Smooth muscle cell (in vitro differentiated cells): Measurements from ENCODE around the gene TRPT1. TPM values are rescaled to one million over a fixed set of nuclear protein-coding genes. Genes with fewer than 3 reads are reported as not detected.

Experiments used
- DNase-seq: peaks from one replicate; lab custom pipeline; 2025; ENCODE audit not compliant: unreplicated experiment; lab: John Stamatoyannopoulos, UW
- H2AFZ ChIP-seq: fragments of 200-600 bp; sonication (generic); 2 replicates; pipeline ENCODE4 v1.6.0; 2016; ENCODE audit warnings: antibody characterized with exemption, low read depth, mild to moderate bottlenecking
- H3F3A ChIP-seq: fragments of 200-600 bp; sonication (generic); 2 replicates; pipeline ENCODE4 v1.6.0; 2017; ENCODE audit warnings: antibody characterized with exemption, low read depth
- H3K27ac ChIP-seq: fragments of 200-600 bp; sonication (generic); 2 replicates; pipeline ENCODE4 v1.5.1; 2016; ENCODE audit warnings: low read depth, mild to moderate bottlenecking
- H3K27me3 ChIP-seq: fragments of 200-600 bp; sonication (generic); 2 replicates; pipeline ENCODE4 v1.6.1; 2016; ENCODE audit warnings: low read depth, mild to moderate bottlenecking
- H3K36me3 ChIP-seq: fragments of 200-600 bp; sonication (generic); 2 replicates; pipeline ENCODE4 v1.5.1; 2016; ENCODE audit warnings: low read depth
- H3K4me1 ChIP-seq: fragments of 200-600 bp; sonication (generic); 2 replicates; pipeline ENCODE4 v1.5.1; 2016; ENCODE audit warnings: low read depth
- H3K4me2 ChIP-seq: fragments of 200-600 bp; sonication (generic); 2 replicates; pipeline ENCODE4 v1.6.0; 2016; ENCODE audit warnings: mild to moderate bottlenecking
- H3K4me3 ChIP-seq: fragments of 200-600 bp; sonication (generic); 2 replicates; pipeline ENCODE4 v1.5.1; 2016; ENCODE audit warnings: mild to moderate bottlenecking
- H3K79me2 ChIP-seq: fragments of 200-600 bp; sonication (generic); 2 replicates; pipeline ENCODE4 v1.6.0; 2016; ENCODE audit warnings: low read depth, mild to moderate bottlenecking
- H3K9ac ChIP-seq: fragments of 200-600 bp; sonication (generic); 2 replicates; pipeline ENCODE4 v1.6.0; 2016; ENCODE audit warnings: low read depth
- H3K9me3 ChIP-seq: fragments of 200-600 bp; sonication (generic); replicated peaks from 2 replicates; pipeline ENCODE4 v1.5.1; 2016; ENCODE audit warnings: low read depth
- H4K20me1 ChIP-seq: fragments of 200-600 bp; sonication (generic); 2 replicates; pipeline ENCODE4 v1.6.0; 2016; ENCODE audit warnings: low read depth
- WGBS: methylation state at CpG from one replicate; pipeline ENCODE4 v1.1.7; 2016; ENCODE audit warnings: low lambda C conversion rate; 5-methylcytosine and 5-hydroxymethylcytosine counted together
- polyA plus RNA-seq: library from polyadenylated mRNA; unstranded; fragments of >200 nt; fragmentation: Nextera tagmentation; extraction: Ambion mirVana; gene quantifications from 2 replicates; pipeline ENCODE4 v1.2.1, GENCODE V29; 2016
- total RNA-seq: library from RNA; depleted of rRNA; stranded (reverse); fragments of >200 nt; gene quantifications from 2 replicates; pipeline ENCODE4 v1.2.3, GENCODE V29; 2014
- TF ChIP-seq, protein P1 (sequence below): fragments of 200-600 bp; sonication (generic); IDR thresholded peaks from 2 replicates; pipeline ENCODE4 v1.5.1; 2017; ENCODE audit warnings: borderline replicate concordance, mild to moderate bottlenecking, antibody characterized with exemption; ENCODE audit not compliant: insufficient read depth, poor library complexity, severe bottlenecking

The TRPT1 gene
- total and polyA plus RNA-seq, 2 experiments from 2014 or later, result 52.6 to 65.6 TPM

DNA sequence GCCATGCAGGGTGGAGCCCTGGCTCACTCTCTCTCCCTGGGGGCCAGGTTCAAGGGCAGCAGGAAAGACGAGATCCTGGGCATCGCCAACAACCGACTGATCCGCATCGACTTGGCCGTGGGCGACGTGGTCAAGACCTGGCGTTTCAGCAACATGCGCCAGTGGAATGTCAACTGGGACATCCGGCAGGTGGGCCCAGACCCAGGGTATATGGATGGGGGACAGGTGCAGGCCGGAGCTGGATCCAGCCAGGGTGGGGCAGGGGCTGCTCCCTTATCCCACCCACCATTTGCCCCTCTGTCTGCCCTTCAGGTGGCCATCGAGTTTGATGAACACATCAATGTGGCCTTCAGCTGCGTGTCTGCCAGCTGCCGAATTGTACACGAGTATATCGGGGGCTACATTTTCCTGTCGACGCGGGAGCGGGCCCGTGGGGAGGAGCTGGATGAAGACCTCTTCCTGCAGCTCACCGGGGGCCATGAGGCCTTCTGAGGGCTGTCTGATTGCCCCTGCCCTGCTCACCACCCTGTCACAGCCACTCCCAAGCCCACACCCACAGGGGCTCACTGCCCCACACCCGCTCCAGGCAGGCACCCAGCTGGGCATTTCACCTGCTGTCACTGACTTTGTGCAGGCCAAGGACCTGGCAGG, 2.9 kb downstream of the TRPT1 start:
- WGBS, result 97% methylated on average over 23 of the region's 24 CpGs
- TF ChIP-seq, protein P1, sequence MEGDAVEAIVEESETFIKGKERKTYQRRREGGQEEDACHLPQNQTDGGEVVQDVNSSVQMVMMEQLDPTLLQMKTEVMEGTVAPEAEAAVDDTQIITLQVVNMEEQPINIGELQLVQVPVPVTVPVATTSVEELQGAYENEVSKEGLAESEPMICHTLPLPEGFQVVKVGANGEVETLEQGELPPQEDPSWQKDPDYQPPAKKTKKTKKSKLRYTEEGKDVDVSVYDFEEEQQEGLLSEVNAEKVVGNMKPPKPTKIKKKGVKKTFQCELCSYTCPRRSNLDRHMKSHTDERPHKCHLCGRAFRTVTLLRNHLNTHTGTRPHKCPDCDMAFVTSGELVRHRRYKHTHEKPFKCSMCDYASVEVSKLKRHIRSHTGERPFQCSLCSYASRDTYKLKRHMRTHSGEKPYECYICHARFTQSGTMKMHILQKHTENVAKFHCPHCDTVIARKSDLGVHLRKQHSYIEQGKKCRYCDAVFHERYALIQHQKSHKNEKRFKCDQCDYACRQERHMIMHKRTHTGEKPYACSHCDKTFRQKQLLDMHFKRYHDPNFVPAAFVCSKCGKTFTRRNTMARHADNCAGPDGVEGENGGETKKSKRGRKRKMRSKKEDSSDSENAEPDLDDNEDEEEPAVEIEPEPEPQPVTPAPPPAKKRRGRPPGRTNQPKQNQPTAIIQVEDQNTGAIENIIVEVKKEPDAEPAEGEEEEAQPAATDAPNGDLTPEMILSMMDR, result no peak

GRCh38 chr11:64222651-64223000, 3.4 kb downstream of the TRPT1 start:
- H3F3A ChIP-seq, result no peaks in the 10 kb centered on the region
- no peaks in the 10 kb centered on the region for H3K9me3 ChIP-seq
- no peak overlapping the region for H3K4me2 ChIP-seq
- TF ChIP-seq, protein P1, result no peak
- H3K4me1 ChIP-seq, result peaks cover 10% of the 10 kb centered on the region
- no peaks in the 10 kb centered on the region for H4K20me1 ChIP-seq
- no peak overlapping the region for H2AFZ ChIP-seq
- H3K4me3 ChIP-seq, result no peak overlapping the region
- H3K9ac ChIP-seq, result no peak overlapping the region
- no peak for DNase-seq
- no peak overlapping the region for H3K27ac ChIP-seq
- H3K79me2 ChIP-seq, result peaks cover 15% of the 10 kb centered on the region
- whole genome bisulfite sequencing, result 94% methylated on average over 9 of the region's 9 CpGs
- H3K27me3 ChIP-seq, result no peaks in the 10 kb centered on the region
- no peaks in the 10 kb centered on the region for H3K36me3 ChIP-seq

More for the DNA sequence above, 2.9 kb downstream of the TRPT1 start:
- Histone ChIP-seq H3K9me3 (no peaks in the 10 kb centered on the region), H3K27me3 (no peaks in the 10 kb centered on the region), H3K36me3 (no peaks in the 10 kb centered on the region), H3K27ac (no peak overlapping the region), H3K4me1 (peaks cover 10% of the 10 kb centered on the region), H3F3A (no peaks in the 10 kb centered on the region), H3K4me2 (no peak overlapping the region), H3K9ac (no peak overlapping the region), H3K79me2 (peaks cover 16% of the 10 kb centered on the region), H2AFZ (no peak overlapping the region), H4K20me1 (no peaks in the 10 kb centered on the region), H3K4me3 (no peak overlapping the region)
- no peak for DNase-seq

DNA sequence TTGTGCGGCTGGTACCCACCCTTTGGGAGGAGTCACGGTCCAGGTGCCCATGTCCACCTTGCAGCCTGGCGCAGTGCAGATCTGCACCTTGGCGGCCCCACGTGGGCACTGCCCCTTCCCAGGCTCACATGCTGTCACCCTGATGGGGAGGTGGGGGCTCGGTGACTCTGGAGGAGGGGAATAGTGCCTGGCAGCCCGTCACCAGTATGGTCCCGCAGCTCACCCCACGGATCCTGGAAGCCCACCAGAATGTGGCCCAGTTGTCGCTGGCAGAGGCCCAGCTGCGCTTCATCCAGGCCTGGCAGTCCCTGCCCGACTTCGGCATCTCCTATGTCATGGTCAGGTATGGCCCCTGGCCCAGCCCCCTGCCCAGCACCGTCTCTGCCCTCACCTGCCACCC, 5.2 kb downstream of the TRPT1 start:
- H3K36me3 ChIP-seq, result no peaks in the 10 kb centered on the region
- H3K9me3 ChIP-seq, result no peaks in the 10 kb centered on the region
- no peaks in the 10 kb centered on the region for H3K79me2 ChIP-seq
- DNase-seq, result no peak
- no peak overlapping the region for H3K27ac ChIP-seq
- no peak overlapping the region for H3K4me2 ChIP-seq
- H3F3A ChIP-seq, result no peaks in the 10 kb centered on the region
- no peaks in the 10 kb centered on the region for H3K27me3 ChIP-seq
- no peaks in the 10 kb centered on the region for H3K4me1 ChIP-seq
- no peak overlapping the region for H3K4me3 ChIP-seq
- TF ChIP-seq, protein P1, result no peak
- WGBS, result 97% methylated on average over 13 of the region's 14 CpGs
- no peak overlapping the region for H3K9ac ChIP-seq
- H2AFZ ChIP-seq, result no peak overlapping the region
- no peaks in the 10 kb centered on the region for H4K20me1 ChIP-seq

- Histone ChIP-seq H3F3A (no peaks in the 10 kb centered on the region), H3K9me3 (no peaks in the 10 kb centered on the region), H3K79me2 (no peaks in the 10 kb centered on the region), H2AFZ (no peak overlapping the region), H3K27me3 (no peaks in the 10 kb centered on the region), H3K27ac (no peak overlapping the region), H3K4me3 (no peak overlapping the region), H3K36me3 (no peaks in the 10 kb centered on the region), H3K4me1 (no peaks in the 10 kb centered on the region), H3K9ac (no peak overlapping the region), H3K4me2 (no peak overlapping the region), H4K20me1 (no peaks in the 10 kb centered on the region)
- TF ChIP-seq, protein P1, result no peak
- no peak for DNase-seq
- WGBS, result 98% methylated on average over 15 of the region's 17 CpGs
Measured at GRCh38 chr11:64220271-64220670, 5.7 kb downstream of the TRPT1 start.
